8988T (cell line): ENCODE data around the gene CCNC.

Experiments
- DNase-seq: peaks from one replicate; pipeline ENCODE4 v3.0.0; 2011

Gene CCNC

DNA sequence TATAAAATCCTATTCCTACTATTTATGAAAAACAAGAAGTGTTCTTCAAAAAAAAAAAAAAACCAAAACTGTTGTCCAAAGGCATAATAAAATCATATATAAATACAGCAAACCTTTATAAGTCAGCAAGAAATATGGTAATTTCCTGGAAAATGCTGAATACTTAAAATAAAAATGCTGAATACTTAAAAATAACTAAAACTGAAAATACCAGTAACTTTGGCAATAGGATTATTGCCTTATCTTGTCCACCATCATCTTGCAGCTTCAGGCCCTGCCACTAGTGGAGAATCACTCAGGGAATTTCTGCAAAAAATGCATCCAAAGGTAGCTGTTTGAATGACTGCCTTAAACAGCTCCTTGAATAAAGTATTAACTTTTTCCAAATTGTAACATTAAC, 24.5 kb downstream of the CCNC start:
- no peak for DNase-seq

DNA sequence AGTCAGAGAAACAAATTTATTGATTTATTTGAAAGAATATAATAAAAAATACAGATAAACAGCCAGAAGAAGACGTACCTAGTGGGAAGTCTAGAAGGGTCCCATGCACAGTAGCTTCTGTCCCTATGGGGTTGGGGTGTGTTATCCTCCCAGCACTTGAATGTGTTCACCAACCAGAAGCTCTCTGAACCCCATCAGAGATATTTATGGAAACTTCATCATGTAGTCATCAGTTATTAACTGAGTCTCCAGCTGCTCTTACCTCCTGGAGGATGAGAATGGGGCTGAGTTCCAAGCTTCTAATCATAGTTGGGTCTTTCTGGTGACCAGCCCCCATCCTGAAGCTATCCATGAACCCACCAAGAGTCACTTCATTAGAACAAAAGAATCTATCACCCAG, 37.8 kb downstream of the CCNC start:
- no peak for DNase-seq

DNA sequence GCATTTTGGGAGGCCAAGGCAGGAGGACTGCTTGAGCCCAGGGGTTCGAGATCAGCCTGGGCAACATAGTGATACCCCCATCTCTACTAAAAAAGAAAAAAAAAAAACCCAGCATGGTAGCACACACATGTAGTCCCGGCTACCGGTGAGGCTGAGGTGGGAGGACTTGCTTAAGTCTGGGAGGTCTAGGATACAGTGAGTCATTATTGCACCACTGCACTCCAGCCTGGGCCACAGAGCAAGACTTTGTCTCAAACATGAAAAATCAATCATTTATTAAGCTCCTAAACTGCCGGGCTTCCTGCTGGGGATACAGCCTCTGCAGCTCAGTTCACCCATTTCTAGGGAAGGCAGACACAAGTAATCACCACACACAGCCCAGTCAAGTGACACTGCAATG, 45.9 kb downstream of the CCNC start:
- DNase-seq: no peak

DNA sequence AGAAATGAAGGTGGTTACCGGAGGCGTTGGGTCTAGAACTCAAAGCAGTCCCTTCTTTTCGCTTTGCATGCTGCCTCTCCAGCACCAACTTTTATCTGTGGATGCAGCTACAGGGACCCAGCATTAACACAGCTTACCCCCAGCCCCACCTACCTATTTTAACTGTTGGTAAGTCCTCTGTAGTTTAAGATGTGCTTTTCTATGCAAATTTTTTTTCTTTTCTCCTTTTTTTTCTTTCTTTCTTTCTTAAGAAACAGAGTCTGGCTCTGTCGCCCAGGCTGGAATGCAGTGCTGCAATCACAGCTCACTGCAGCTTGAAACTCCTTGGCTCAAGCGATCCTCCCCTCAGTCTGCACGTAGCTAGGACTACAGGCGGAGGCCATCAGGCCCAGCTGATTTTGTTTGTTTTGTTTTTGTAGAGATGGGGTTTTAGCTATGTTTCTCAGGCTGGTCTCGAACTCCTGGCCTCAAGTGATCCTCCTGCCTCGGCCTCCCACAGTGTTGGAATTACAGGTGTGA, 46.8 kb downstream of the CCNC start:
- no peak for DNase-seq

DNA sequence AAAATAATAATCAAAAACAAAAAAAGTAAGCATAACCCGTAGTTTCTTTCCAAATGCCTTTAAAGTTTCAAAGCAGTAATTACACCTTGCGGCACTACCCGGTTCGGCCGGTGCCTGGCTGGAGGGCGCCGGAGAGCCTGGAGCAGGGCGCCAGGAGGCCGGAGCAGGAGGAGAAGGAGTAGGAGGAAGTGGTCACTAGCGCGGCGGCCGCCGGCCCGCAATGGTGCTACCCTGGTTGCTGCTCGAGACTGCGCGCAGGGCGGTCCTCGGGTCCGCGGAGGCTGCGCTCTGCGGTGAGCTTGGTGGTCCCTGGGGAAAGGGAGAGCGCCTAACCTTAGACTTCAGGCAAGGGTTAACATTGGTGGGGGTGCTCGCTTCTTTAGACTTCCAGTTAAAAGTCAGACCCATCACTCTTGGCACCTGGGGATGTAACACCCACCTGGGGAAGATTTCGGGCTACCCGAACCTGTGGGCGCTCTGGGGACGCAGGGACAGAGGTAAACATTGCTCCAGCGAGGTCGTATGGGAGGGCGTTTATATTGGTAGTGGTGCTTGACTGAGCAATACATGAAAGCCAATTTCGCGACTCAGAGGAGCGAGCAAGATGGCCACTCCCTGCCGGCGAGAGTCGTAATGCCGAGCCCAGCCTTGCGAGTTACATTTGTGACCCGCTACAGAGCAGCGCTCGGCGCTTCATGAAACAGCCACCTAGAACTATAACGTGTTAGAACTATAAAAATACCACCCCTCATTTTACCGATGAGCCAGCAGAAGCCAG, 47.4 kb downstream of the CCNC start:
- DNase-seq: peak; percentile 65

DNA sequence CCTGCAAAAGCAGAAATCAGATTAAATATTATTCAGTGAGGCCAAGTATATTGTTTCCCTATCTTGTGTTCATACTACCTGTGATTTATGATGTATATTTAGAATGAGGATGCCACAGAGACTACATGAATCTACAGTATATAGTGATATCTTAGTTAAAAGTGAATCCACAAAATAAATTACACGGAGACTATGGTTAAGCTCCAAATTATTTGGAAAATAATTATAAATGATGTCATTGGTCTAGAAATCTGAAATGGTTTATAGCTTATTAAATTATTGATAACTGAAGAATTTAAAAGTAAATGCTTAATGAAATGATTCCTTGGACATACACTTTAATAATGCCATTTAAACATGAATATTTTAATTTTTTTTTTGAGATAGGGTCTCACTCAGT, 49.0 kb downstream of the CCNC start:
- DNase-seq: no peak

DNA sequence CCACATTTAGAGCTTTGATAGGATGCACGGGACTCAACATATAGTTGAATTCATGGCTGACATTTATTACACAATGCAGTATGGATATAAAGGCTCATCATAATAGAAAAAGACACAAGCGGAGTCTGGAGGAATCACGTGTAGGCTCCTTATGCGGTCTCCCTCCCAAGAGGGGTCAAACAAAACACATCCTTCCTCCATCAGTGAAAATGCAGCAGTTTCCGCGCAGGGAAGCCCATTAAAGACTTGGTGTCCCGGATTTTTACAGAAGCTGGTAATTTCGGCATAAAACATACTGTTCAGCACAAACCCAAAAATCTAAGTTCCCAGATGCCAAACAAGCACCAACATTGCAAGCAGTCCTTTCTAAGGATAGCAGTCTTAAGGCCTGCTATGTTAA, 54.4 kb downstream of the CCNC start:
- DNase-seq: no peak

- no peak for DNase-seq
These were observed 56.4 kb downstream of the CCNC start for GRCh38 chr6:99512033-99512432.

GRCh38 chr6:99507648-99508047, 60.8 kb downstream of the CCNC start:
- DNase-seq: no peak

GRCh38 chr6:99501762-99502161, 66.7 kb downstream of the CCNC start:
- DNase-seq: no peak

- DNase-seq: no peak
These were observed 70.0 kb downstream of the CCNC start for GRCh38 chr6:99498421-99498820.

DNA sequence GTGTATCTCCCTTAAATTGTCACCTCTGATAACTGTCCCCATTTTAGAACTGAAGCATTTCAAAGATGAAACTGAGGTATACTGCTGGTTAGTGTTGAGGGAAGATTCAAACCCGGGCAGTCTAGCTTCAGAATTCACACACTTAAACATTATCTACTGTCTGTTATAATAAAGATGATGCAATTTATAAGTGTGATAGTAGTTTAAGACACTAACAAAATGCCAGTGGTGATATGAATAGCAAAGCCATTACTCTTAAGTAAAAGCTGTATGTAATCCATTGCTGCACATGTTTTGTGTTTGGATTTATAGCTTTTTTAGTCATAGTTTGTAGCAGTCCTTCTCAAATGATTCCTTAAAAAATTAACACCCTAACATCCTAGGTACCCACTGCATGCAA, 73.0 kb downstream of the CCNC start:
- no peak for DNase-seq
